GM12878 (cell line): ENCODE measurements around the gene PPCS. TPM values are rescaled to one million over a fixed set of nuclear protein-coding genes. Genes with fewer than 3 reads are reported as not detected.

Experiments used
- CBX5 ChIP-seq: sonication (generic); IDR thresholded peaks from 2 replicates; pipeline ENCODE4 v1.6.1; 2016; ENCODE audit warnings: low read depth, moderate library complexity, mild to moderate bottlenecking, inconsistent platforms
- CHD2 ChIP-seq: IDR thresholded peaks from 2 replicates; pipeline ENCODE4 v1.6.1; 2011; ENCODE audit warnings: low read depth, low read length, improper control_type of control experiment, borderline replicate concordance
- DPF2 ChIP-seq: fragments of 450-650 bp; IDR thresholded peaks from 2 replicates; pipeline ENCODE4 v1.6.1; 2017; ENCODE audit warnings: mild to moderate bottlenecking
- FOXK2 ChIP-seq: fragments of 450-650 bp; IDR thresholded peaks from 2 replicates; pipeline ENCODE4 v1.6.1; 2017; ENCODE audit warnings: mild to moderate bottlenecking, moderate library complexity
- FOXM1 ChIP-seq: IDR thresholded peaks from 2 replicates; pipeline ENCODE4 v1.6.1; 2012; ENCODE audit warnings: low read depth, mild to moderate bottlenecking, inconsistent platforms, low read length, moderate library complexity
- GABPA ChIP-seq: IDR thresholded peaks from 2 replicates; pipeline ENCODE4 v1.6.1; 2014; ENCODE audit warnings: antibody characterized with exemption, low read depth, mild to moderate bottlenecking, inconsistent platforms
- HCFC1 ChIP-seq: fragments of 150-350 bp; IDR thresholded peaks from 2 replicates; pipeline ENCODE4 v1.6.1; 2014; ENCODE audit warnings: low read length
- HDGF ChIP-seq: fragments of 450-650 bp; IDR thresholded peaks from 2 replicates; pipeline ENCODE4 v1.6.1; 2016; ENCODE audit warnings: antibody characterized with exemption
- LARP7 ChIP-seq: fragments of 450-650 bp; IDR thresholded peaks from 2 replicates; pipeline ENCODE4 v1.6.1; 2017; ENCODE audit warnings: mild to moderate bottlenecking
- PAX5 ChIP-seq: IDR thresholded peaks from 2 replicates; pipeline ENCODE4 v1.6.1; 2011; ENCODE audit warnings: low read depth, low read length, borderline replicate concordance
- POLR2AphosphoS5 ChIP-seq: IDR thresholded peaks from 2 replicates; pipeline ENCODE4 v1.6.1; 2011; ENCODE audit warnings: mild to moderate bottlenecking, low read length, inconsistent platforms
- RBBP5 ChIP-seq: fragments of 200-600 bp; sonication (generic); conservative IDR thresholded peaks from 2 replicates; pipeline ENCODE4 v1.6.1; 2016
- RUNX3 ChIP-seq: IDR thresholded peaks from 2 replicates; pipeline ENCODE4 v1.6.1; 2012; ENCODE audit warnings: low read length, inconsistent platforms
- SPI1 ChIP-seq: IDR thresholded peaks from 2 replicates; pipeline ENCODE4 v1.6.1; 2011; ENCODE audit warnings: low read depth, mild to moderate bottlenecking, low read length, moderate library complexity, borderline replicate concordance; ENCODE audit not compliant: insufficient read depth
- TAF1 ChIP-seq: IDR thresholded peaks from 2 replicates; pipeline ENCODE4 v1.6.1; 2011; ENCODE audit warnings: mild to moderate bottlenecking, low read depth, low read length, borderline replicate concordance
- WRNIP1 ChIP-seq: IDR thresholded peaks from 2 replicates; pipeline ENCODE4 v1.6.1; 2011; ENCODE audit warnings: low read depth, low read length, improper control_type of control experiment, borderline replicate concordance
- polyA plus RNA-seq, 11 experiments: library from polyadenylated mRNA; depleted of rRNA in 4 of 11; unstranded in 6 of 11; stranded (reverse) in 5 of 11; fragments of >200 nt; fragmentation: Nextera tagmentation in 4 of 11; fragmentation: Illumina TruSeq in 1 of 11; extraction: Ambion mirVana in 4 of 11; extraction: Trizol in 1 of 11; gene quantifications; 1 replicate in 1 of 11; 2 replicates in 10 of 11; pipeline versions ENCODE4 v1.2.1 to v1.2.3, GENCODE V29; 2011 to 2016; ENCODE audit warnings: inconsistent platforms in 2 of 11, missing spikeins in 2 of 11, low read depth in 1 of 11
- total RNA-seq, 4 experiments: library from RNA; depleted of rRNA in 3 of 4; stranded (reverse); fragments of >200 nt in 3 of 4; fragmentation: Illumina TruSeq in 1 of 4; extraction: Trizol in 1 of 4; gene quantifications; 2 replicates each; pipeline versions ENCODE4 v1.2.1 to v1.2.3, GENCODE V29; 2013 to 2021
- TF ChIP-seq, protein P1 (sequence below): fragments of 150-350 bp; IDR thresholded peaks from 2 replicates; pipeline ENCODE4 v1.6.1; 2016; ENCODE audit warnings: low read depth, low read length
- TF ChIP-seq, protein P2 (sequence below): fragments of 450-650 bp; IDR thresholded peaks from 2 replicates; pipeline ENCODE4 v1.6.1; 2017; ENCODE audit warnings: low read depth, mild to moderate bottlenecking, moderate library complexity
- TF ChIP-seq, protein P3 (sequence below): fragments of 450-650 bp; conservative IDR thresholded peaks from 2 replicates; pipeline ENCODE4 v1.6.1; 2017; ENCODE audit warnings: mild to moderate bottlenecking, moderate library complexity

Gene PPCS
- total and polyA plus RNA-seq, 10 of the 15 experiments (the other 5 are each of a cell fraction or from before 2014, with no cell fraction given) = 35.6 to 79.4 (median 51.9) TPM

DNA sequence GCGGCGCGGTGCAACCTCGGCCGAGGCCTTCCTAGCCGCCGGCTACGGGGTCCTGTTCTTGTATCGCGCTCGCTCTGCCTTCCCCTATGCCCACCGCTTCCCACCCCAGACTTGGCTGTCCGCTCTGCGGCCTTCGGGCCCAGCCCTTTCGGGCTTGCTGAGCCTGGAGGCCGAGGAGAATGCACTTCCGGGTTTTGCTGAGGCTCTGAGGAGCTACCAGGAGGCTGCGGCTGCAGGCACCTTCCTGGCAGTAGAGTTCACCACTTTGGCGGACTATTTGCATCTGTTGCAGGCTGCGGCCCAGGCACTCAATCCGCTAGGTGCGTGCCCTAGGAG lies 379 bp downstream of the PPCS start (continued):
- TF ChIP-seq CBX5 (0 out of 2 replicates have a peak, but pooled peaks have one; percentile 16), POLR2AphosphoS5 (peak; percentile 54; the same call in 1 of the 2 replicates), PAX5 (no peak), SPI1 (peak; percentile 50), RBBP5 (no peak), RUNX3 (peak; percentile 30; the same call in 1 of the 2 replicates), FOXM1 (no peak), GABPA (0 out of 2 replicates have a peak, but pooled peaks have one; percentile 29), FOXK2 (no peak), CHD2 (no peak), DPF2 (no peak), WRNIP1 (no peak), TAF1 (peak; percentile 43; the same call in 1 of the 2 replicates), LARP7 (peak; percentile 4; the same call in 1 of the 2 replicates), HDGF (peak; percentile 46; the same call in 1 of the 2 replicates), HCFC1 (0 out of 2 replicates have a peak, but pooled peaks have one; percentile 8)
- TF ChIP-seq, protein P1, sequence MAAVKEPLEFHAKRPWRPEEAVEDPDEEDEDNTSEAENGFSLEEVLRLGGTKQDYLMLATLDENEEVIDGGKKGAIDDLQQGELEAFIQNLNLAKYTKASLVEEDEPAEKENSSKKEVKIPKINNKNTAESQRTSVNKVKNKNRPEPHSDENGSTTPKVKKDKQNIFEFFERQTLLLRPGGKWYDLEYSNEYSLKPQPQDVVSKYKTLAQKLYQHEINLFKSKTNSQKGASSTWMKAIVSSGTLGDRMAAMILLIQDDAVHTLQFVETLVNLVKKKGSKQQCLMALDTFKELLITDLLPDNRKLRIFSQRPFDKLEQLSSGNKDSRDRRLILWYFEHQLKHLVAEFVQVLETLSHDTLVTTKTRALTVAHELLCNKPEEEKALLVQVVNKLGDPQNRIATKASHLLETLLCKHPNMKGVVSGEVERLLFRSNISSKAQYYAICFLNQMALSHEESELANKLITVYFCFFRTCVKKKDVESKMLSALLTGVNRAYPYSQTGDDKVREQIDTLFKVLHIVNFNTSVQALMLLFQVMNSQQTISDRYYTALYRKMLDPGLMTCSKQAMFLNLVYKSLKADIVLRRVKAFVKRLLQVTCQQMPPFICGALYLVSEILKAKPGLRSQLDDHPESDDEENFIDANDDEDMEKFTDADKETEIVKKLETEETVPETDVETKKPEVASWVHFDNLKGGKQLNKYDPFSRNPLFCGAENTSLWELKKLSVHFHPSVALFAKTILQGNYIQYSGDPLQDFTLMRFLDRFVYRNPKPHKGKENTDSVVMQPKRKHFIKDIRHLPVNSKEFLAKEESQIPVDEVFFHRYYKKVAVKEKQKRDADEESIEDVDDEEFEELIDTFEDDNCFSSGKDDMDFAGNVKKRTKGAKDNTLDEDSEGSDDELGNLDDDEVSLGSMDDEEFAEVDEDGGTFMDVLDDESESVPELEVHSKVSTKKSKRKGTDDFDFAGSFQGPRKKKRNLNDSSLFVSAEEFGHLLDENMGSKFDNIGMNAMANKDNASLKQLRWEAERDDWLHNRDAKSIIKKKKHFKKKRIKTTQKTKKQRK = no peak
- TF ChIP-seq, protein P2, sequence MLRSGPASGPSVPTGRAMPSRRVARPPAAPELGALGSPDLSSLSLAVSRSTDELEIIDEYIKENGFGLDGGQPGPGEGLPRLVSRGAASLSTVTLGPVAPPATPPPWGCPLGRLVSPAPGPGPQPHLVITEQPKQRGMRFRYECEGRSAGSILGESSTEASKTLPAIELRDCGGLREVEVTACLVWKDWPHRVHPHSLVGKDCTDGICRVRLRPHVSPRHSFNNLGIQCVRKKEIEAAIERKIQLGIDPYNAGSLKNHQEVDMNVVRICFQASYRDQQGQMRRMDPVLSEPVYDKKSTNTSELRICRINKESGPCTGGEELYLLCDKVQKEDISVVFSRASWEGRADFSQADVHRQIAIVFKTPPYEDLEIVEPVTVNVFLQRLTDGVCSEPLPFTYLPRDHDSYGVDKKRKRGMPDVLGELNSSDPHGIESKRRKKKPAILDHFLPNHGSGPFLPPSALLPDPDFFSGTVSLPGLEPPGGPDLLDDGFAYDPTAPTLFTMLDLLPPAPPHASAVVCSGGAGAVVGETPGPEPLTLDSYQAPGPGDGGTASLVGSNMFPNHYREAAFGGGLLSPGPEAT = no peak
- TF ChIP-seq, protein P3, sequence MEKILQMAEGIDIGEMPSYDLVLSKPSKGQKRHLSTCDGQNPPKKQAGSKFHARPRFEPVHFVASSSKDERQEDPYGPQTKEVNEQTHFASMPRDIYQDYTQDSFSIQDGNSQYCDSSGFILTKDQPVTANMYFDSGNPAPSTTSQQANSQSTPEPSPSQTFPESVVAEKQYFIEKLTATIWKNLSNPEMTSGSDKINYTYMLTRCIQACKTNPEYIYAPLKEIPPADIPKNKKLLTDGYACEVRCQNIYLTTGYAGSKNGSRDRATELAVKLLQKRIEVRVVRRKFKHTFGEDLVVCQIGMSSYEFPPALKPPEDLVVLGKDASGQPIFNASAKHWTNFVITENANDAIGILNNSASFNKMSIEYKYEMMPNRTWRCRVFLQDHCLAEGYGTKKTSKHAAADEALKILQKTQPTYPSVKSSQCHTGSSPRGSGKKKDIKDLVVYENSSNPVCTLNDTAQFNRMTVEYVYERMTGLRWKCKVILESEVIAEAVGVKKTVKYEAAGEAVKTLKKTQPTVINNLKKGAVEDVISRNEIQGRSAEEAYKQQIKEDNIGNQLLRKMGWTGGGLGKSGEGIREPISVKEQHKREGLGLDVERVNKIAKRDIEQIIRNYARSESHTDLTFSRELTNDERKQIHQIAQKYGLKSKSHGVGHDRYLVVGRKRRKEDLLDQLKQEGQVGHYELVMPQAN = 0 out of 2 replicates have a peak, but pooled peaks have one; percentile 38
